HCT116 (cell line): ENCODE results near the gene CFB.
"Not testable (repeated sequence)": the region's sequence is repeated elsewhere in the genome, so short reads cannot be mapped to it uniquely, and the experiment has no call there.

ENCODE experiments used
- EZH2 ChIP-seq: fragments of 200-600 bp; sonication (generic); IDR thresholded peaks from 2 replicates; pipeline ENCODE4 v1.6.1; 2017; ENCODE audit warnings: antibody characterized with exemption, mixed run types
- POLR2A ChIP-seq: IDR thresholded peaks from 2 replicates; pipeline ENCODE4 v1.7.0; 2011; ENCODE audit warnings: borderline replicate concordance; ENCODE audit not compliant: insufficient read depth, insufficient read length; ENCODE audit errors: extremely low read depth
- RAD21 ChIP-seq: IDR thresholded peaks from 2 replicates; pipeline ENCODE4 v1.6.1; 2012; ENCODE audit warnings: low read depth, mild to moderate bottlenecking
- SRF ChIP-seq: IDR thresholded peaks from 2 replicates; pipeline ENCODE4 v1.6.1; 2012; ENCODE audit warnings: low read depth
- TCF7L2 ChIP-seq: IDR thresholded peaks from 2 replicates; pipeline ENCODE4 v1.7.0; 2011; ENCODE audit warnings: borderline replicate concordance, inconsistent platforms; ENCODE audit not compliant: insufficient read depth, insufficient read length; ENCODE audit errors: extremely low read depth
- TF ChIP-seq, protein P1 (sequence below), 3 experiments: fragments of 200-600 bp in 1 of 3; sonication (generic) in 1 of 3; IDR thresholded peaks in 2 of 3; conservative IDR thresholded peaks in 1 of 3; 2 replicates each; pipeline ENCODE4 v1.5.1; 2012 to 2017; ENCODE audit warnings: low read depth in 2 of 3, low read length in 2 of 3, antibody characterized with exemption in 1 of 3, borderline replicate concordance in 1 of 3, control low read depth in 1 of 3, mild to moderate bottlenecking in 1 of 3, mixed read lengths in 1 of 3, mixed run types in 1 of 3, moderate library complexity in 1 of 3; ENCODE audit not compliant: insufficient read depth in 1 of 3
- TF ChIP-seq, protein P2 (sequence below): IDR thresholded peaks from 2 replicates; pipeline ENCODE4 v1.6.1; 2012

- TF ChIP-seq, protein P1, sequence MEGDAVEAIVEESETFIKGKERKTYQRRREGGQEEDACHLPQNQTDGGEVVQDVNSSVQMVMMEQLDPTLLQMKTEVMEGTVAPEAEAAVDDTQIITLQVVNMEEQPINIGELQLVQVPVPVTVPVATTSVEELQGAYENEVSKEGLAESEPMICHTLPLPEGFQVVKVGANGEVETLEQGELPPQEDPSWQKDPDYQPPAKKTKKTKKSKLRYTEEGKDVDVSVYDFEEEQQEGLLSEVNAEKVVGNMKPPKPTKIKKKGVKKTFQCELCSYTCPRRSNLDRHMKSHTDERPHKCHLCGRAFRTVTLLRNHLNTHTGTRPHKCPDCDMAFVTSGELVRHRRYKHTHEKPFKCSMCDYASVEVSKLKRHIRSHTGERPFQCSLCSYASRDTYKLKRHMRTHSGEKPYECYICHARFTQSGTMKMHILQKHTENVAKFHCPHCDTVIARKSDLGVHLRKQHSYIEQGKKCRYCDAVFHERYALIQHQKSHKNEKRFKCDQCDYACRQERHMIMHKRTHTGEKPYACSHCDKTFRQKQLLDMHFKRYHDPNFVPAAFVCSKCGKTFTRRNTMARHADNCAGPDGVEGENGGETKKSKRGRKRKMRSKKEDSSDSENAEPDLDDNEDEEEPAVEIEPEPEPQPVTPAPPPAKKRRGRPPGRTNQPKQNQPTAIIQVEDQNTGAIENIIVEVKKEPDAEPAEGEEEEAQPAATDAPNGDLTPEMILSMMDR (IDR thresholded peaks at IDR 0.05 in 2 of 3, conservative IDR thresholded peaks at IDR 0.05 in 1 of 3; ENCODE audit: borderline replicate concordance in 1 of 3, insufficient read depth in 1 of 3, low read depth in 2 of 3, low read length in 2 of 3): not testable (repeated sequence)
- not testable (repeated sequence) for TF ChIP-seq POLR2A, EZH2, RAD21, TCF7L2, SRF
- TF ChIP-seq, protein P2, sequence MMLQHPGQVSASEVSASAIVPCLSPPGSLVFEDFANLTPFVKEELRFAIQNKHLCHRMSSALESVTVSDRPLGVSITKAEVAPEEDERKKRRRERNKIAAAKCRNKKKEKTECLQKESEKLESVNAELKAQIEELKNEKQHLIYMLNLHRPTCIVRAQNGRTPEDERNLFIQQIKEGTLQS: not testable (repeated sequence)
These were observed 43.5 kb downstream of the CFB start for GRCh38 chr6:31989363-31989762.
